K562 (cell line): ENCODE data around the gene MAD1L1. TPM values are rescaled to one million over a fixed set of nuclear protein-coding genes. Genes with fewer than 3 reads are reported as not detected.

Source experiments
- BACH1 ChIP-seq: fragments of 200-800 bp; sonication (Bioruptor generic); IDR thresholded peaks from 2 replicates; pipeline ENCODE4 v1.6.1; 2016; ENCODE audit warnings: missing genetic modification characterization, missing compliant biosample characterization
- CHD7 ChIP-seq: fragments of 200-600 bp; sonication (generic); IDR thresholded peaks from one replicate; pipeline ENCODE4 v1.6.1; 2012; ENCODE audit warnings: mild to moderate bottlenecking, low read depth, low read length, inconsistent platforms
- HMG20B ChIP-seq: fragments of 250-450 bp; sonication (Bioruptor Pico); IDR thresholded peaks from 2 replicates; pipeline ENCODE4 v1.5.0; 2021; ENCODE audit warnings: mild to moderate bottlenecking
- HNRNPUL1 ChIP-seq: fragments of 200-400 bp; formaldehyde crosslinking; IDR thresholded peaks from 2 replicates; pipeline ENCODE4 v1.6.1; 2017; ENCODE audit warnings: low read length
- PHB2 ChIP-seq: fragments of 450-650 bp; IDR thresholded peaks from 2 replicates; pipeline ENCODE4 v1.6.1; 2017; ENCODE audit warnings: low read depth
- TCF7 ChIP-seq: sonication (generic); IDR thresholded peaks from 2 replicates; pipeline ENCODE4 v1.6.1; 2016; ENCODE audit warnings: antibody characterized with exemption, borderline replicate concordance
- TEAD2 ChIP-seq: fragments of 450-650 bp; IDR thresholded peaks from 2 replicates; pipeline ENCODE4 v1.6.1; 2016; ENCODE audit warnings: missing genetic modification characterization, control low read depth, missing compliant biosample characterization
- ZBTB11 ChIP-seq, 3 experiments: fragments of 200-800 bp in 1 of 3; fragments of 250-450 bp in 1 of 3; fragments of 450-650 bp in 1 of 3; sonication (Bioruptor Pico) in 1 of 3; sonication (Bioruptor generic) in 1 of 3; formaldehyde crosslinking in 1 of 3; IDR thresholded peaks; 2 replicates each; pipeline versions ENCODE4 v1.6.1 to v1.8.0; 2016 to 2022; ENCODE audit warnings: mild to moderate bottlenecking in 2 of 3, missing genetic modification characterization in 2 of 3, missing compliant biosample characterization in 1 of 3, moderate library complexity in 1 of 3
- ZC3H8 ChIP-seq: fragments of 450-650 bp; IDR thresholded peaks from 2 replicates; pipeline ENCODE4 v1.6.1; 2017
- ZKSCAN1 ChIP-seq: fragments of 150-350 bp; IDR thresholded peaks from 2 replicates; pipeline ENCODE4 v1.6.1; 2016; ENCODE audit warnings: low read depth, low read length
- ZNF175 ChIP-seq: fragments of 200-800 bp; sonication (Bioruptor generic); IDR thresholded peaks from 2 replicates; pipeline ENCODE4 v1.6.1; 2016; ENCODE audit warnings: low read depth, mild to moderate bottlenecking, missing genetic modification characterization, missing compliant biosample characterization
- polyA plus RNA-seq, 8 experiments: library from polyadenylated mRNA; depleted of rRNA in 4 of 8; stranded (reverse) in 5 of 8; unstranded in 3 of 8; fragments of >200 nt; fragmentation: Nextera tagmentation in 2 of 8; fragmentation: Illumina TruSeq in 1 of 8; extraction: Ambion mirVana in 2 of 8; extraction: Trizol in 1 of 8; gene quantifications; 2 replicates each; pipeline versions ENCODE4 v1.2.1 to v1.2.3, GENCODE V29; 2011 to 2014; ENCODE audit warnings: inconsistent platforms in 1 of 8, missing spikeins in 1 of 8
- total RNA-seq, 7 experiments: library from RNA; depleted of rRNA in 6 of 7; stranded (reverse); fragments of >200 nt in 6 of 7; fragmentation: Illumina TruSeq in 2 of 7; extraction: Trizol in 2 of 7; gene quantifications; 2 replicates each; pipeline versions ENCODE4 v1.2.1 to v1.2.3, GENCODE V29; 2011 to 2021; ENCODE audit warnings: low replicate concordance in 1 of 7

The MAD1L1 gene
- total and polyA plus RNA-seq, 9 of the 15 experiments (the other 6 are each of a cell fraction or from before 2014, with no cell fraction given): 1.7 to 89.7 (median 18.0) TPM

GRCh38 chr7:2019711-2020511 is 212.8 kb downstream of the MAD1L1 start (continued):
- TF ChIP-seq CHD7 (no peak), ZKSCAN1 (no peak), ZBTB11 (CRISPR knock-in tag; IDR thresholded peaks at IDR 0.05) (peak in 1 of 3 experiments; percentile 68; a peak in 1 of 6 replicates), TEAD2 (tag) (no peak), BACH1 (tag) (no peak), PHB2 (no peak), ZNF175 (peak; percentile 89), ZC3H8 (no peak), TCF7 (0 out of 2 replicates have a peak, but pooled peaks have one; percentile 3), HMG20B (CRISPR knock-in tag) (no peak), HNRNPUL1 (no peak)
